SK-N-SH (cell line): ENCODE results near the gene MLLT11. TPM values are rescaled to one million over a fixed set of nuclear protein-coding genes. Genes with fewer than 3 reads are reported as not detected.

Experiments used
- CTCF ChIA-PET: fragments of 300-600, 350-600 bp; formaldehyde crosslinking; extraction: SDS; loops from one replicate; lab custom pipeline; 2021; lab: Yijun Ruan, JAX
- POLR2A ChIA-PET: fragments of 350-600 bp; sonication (Branson Sonifier 250); formaldehyde crosslinking; extraction: SDS; loops from one replicate; lab custom pipeline; 2020; ENCODE audit warnings: antibody characterized with exemption, inconsistent platforms; lab: Yijun Ruan, JAX
- DNase-seq: peaks from one replicate; pipeline ENCODE4 v3.0.0; 2012
- H2AFZ ChIP-seq: fragments of 200-600 bp; sonication (generic); 2 replicates; pipeline ENCODE4 v1.8.1; 2016; ENCODE audit warnings: antibody characterized with exemption, mild to moderate bottlenecking, low read depth
- H3F3A ChIP-seq: fragments of 200-600 bp; sonication (generic); replicated peaks from 2 replicates; pipeline ENCODE3; 2016; ENCODE audit warnings: antibody characterized with exemption, mild to moderate bottlenecking; ENCODE audit not compliant: insufficient read depth
- H3K27ac ChIP-seq, 2 experiments: fragments of 200-500 bp in 1 of 2; fragments of 200-600 bp in 1 of 2; sonication (Bioruptor generic) in 1 of 2; sonication (generic), shearing (Covaris generic) in 1 of 2; 2 replicates each; pipeline versions ENCODE4 v1.5.1 to v1.6.1; 2014 to 2016; ENCODE audit warnings: low read depth in 2 of 2, inconsistent platforms in 1 of 2, low read length in 1 of 2, mild to moderate bottlenecking in 1 of 2, mixed read lengths in 1 of 2
- H3K27me3 ChIP-seq: fragments of 200-600 bp; sonication (generic), shearing (Covaris generic); 2 replicates; pipeline ENCODE4 v1.6.1; 2016; ENCODE audit warnings: mixed run types; ENCODE audit not compliant: insufficient read depth
- H3K36me3 ChIP-seq, 2 experiments: fragments of 200-500 bp in 1 of 2; fragments of 200-600 bp in 1 of 2; sonication (Bioruptor generic) in 1 of 2; sonication (generic) in 1 of 2; replicated peaks in 1 of 2; 2 replicates each; pipeline versions ENCODE3 to v1.5.1; 2014 to 2016; ENCODE audit warnings: low read length in 1 of 2, mild to moderate bottlenecking in 1 of 2; ENCODE audit not compliant: insufficient read depth in 2 of 2, control insufficient read depth in 1 of 2
- H3K4me1 ChIP-seq, 2 experiments: fragments of 200-500 bp in 1 of 2; fragments of 200-600 bp in 1 of 2; sonication (Bioruptor generic) in 1 of 2; sonication (generic), shearing (Covaris generic) in 1 of 2; 2 replicates each; pipeline versions ENCODE4 v1.5.1 to v1.6.1; 2014 to 2016; ENCODE audit warnings: low read depth in 1 of 2, low read length in 1 of 2, mixed run types in 1 of 2; ENCODE audit not compliant: insufficient read depth in 2 of 2, control insufficient read depth in 1 of 2
- H3K4me2 ChIP-seq: fragments of 200-600 bp; sonication (generic), shearing (Covaris generic); 2 replicates; pipeline ENCODE4 v1.6.1; 2017; ENCODE audit warnings: mixed run types
- H3K4me3 ChIP-seq, 2 experiments: fragments of 200-500 bp in 1 of 2; fragments of 200-600 bp in 1 of 2; sonication (Bioruptor generic) in 1 of 2; sonication (generic), shearing (Covaris generic) in 1 of 2; 2 replicates each; pipeline versions ENCODE4 v1.5.1 to v1.8.1; 2014 to 2016; ENCODE audit warnings: low read depth in 2 of 2, inconsistent platforms in 1 of 2, low read length in 1 of 2, mild to moderate bottlenecking in 1 of 2, mixed read lengths in 1 of 2, moderate library complexity in 1 of 2
- H3K79me2 ChIP-seq: fragments of 200-600 bp; sonication (generic); 2 replicates; pipeline ENCODE4 v1.8.1; 2017; ENCODE audit warnings: mild to moderate bottlenecking; ENCODE audit not compliant: insufficient read depth
- H3K9ac ChIP-seq: fragments of 200-600 bp; sonication (generic); 2 replicates; pipeline ENCODE4 v1.6.1; 2017; ENCODE audit warnings: mixed run types
- H3K9me2 ChIP-seq: fragments of 200-600 bp; sonication (generic); 2 replicates; pipeline ENCODE4 v1.6.1; 2017; ENCODE audit warnings: mixed run types
- H3K9me3 ChIP-seq: fragments of 200-600 bp; sonication (generic); 2 replicates; pipeline ENCODE4 v1.6.1; 2017; ENCODE audit warnings: mixed run types, mild to moderate bottlenecking, moderate library complexity
- H4K20me1 ChIP-seq: fragments of 200-600 bp; sonication (generic); 2 replicates; pipeline ENCODE4 v1.6.1; 2017; ENCODE audit warnings: mild to moderate bottlenecking, mixed run types; ENCODE audit not compliant: insufficient read depth
- CHD2 ChIP-seq: fragments of 150-350 bp; IDR thresholded peaks from 2 replicates; pipeline ENCODE4 v1.6.1; 2018; ENCODE audit warnings: low read length; ENCODE audit not compliant: partially characterized antibody
- GABPA ChIP-seq: IDR thresholded peaks from 2 replicates; pipeline ENCODE4 v1.4.0; 2012; ENCODE audit warnings: low read depth, mild to moderate bottlenecking
- GATA2 ChIP-seq: sonication (generic); formaldehyde crosslinking; IDR thresholded peaks from 2 replicates; pipeline ENCODE4 v1.5.0; 2020; ENCODE audit warnings: mild to moderate bottlenecking, missing genetic modification reagents
- NRF1 ChIP-seq: IDR thresholded peaks from 2 replicates; pipeline ENCODE4 v1.6.1; 2012; ENCODE audit warnings: low read depth, mild to moderate bottlenecking, low read length
- RFX5 ChIP-seq: IDR thresholded peaks from 2 replicates; pipeline ENCODE4 v1.6.1; 2012; ENCODE audit warnings: mild to moderate bottlenecking, improper control_type of control experiment, low read length
- TAF1 ChIP-seq: IDR thresholded peaks from 2 replicates; pipeline ENCODE4 v1.6.1; 2012; ENCODE audit warnings: low read depth, mild to moderate bottlenecking, low read length, moderate library complexity, borderline replicate concordance
- TEAD4 ChIP-seq: IDR thresholded peaks from 2 replicates; pipeline ENCODE4 v1.4.0; 2012; ENCODE audit warnings: mild to moderate bottlenecking, borderline replicate concordance; ENCODE audit not compliant: insufficient read depth
- YY1 ChIP-seq: IDR thresholded peaks from 2 replicates; pipeline ENCODE4 v1.4.0; 2012; ENCODE audit warnings: low read depth, mild to moderate bottlenecking
- WGBS: methylation state at CpG from one replicate; pipeline ENCODE4 v1.1.6; 2017; ENCODE audit warnings: low lambda C conversion rate; 5-methylcytosine and 5-hydroxymethylcytosine counted together
- polyA plus RNA-seq, 3 experiments: library from polyadenylated mRNA; depleted of rRNA; stranded (reverse); fragments of >200 nt; gene quantifications; 2 replicates each; pipeline ENCODE4 v1.2.3, GENCODE V29; 2012
- TF ChIP-seq, protein P1 (sequence below): IDR thresholded peaks from 2 replicates; pipeline ENCODE4; 2012
- TF ChIP-seq, protein P2 (sequence below): IDR thresholded peaks from 2 replicates; pipeline ENCODE4 v1.6.1; 2012; ENCODE audit warnings: mild to moderate bottlenecking, low read depth, low read length, moderate library complexity

Gene MLLT11
- polyA plus RNA-seq, 1 of the 3 experiments (the other 2 are of a cell fraction): 26.7 TPM

GRCh38 chr1:151026460-151026859, 33.7 kb upstream of the MLLT11 start (continued):
- TF ChIP-seq, protein P1, sequence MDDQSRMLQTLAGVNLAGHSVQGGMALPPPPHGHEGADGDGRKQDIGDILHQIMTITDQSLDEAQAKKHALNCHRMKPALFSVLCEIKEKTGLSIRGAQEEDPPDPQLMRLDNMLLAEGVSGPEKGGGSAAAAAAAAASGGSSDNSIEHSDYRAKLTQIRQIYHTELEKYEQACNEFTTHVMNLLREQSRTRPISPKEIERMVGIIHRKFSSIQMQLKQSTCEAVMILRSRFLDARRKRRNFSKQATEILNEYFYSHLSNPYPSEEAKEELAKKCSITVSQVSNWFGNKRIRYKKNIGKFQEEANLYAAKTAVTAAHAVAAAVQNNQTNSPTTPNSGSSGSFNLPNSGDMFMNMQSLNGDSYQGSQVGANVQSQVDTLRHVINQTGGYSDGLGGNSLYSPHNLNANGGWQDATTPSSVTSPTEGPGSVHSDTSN: no peak
- TF ChIP-seq, protein P2, sequence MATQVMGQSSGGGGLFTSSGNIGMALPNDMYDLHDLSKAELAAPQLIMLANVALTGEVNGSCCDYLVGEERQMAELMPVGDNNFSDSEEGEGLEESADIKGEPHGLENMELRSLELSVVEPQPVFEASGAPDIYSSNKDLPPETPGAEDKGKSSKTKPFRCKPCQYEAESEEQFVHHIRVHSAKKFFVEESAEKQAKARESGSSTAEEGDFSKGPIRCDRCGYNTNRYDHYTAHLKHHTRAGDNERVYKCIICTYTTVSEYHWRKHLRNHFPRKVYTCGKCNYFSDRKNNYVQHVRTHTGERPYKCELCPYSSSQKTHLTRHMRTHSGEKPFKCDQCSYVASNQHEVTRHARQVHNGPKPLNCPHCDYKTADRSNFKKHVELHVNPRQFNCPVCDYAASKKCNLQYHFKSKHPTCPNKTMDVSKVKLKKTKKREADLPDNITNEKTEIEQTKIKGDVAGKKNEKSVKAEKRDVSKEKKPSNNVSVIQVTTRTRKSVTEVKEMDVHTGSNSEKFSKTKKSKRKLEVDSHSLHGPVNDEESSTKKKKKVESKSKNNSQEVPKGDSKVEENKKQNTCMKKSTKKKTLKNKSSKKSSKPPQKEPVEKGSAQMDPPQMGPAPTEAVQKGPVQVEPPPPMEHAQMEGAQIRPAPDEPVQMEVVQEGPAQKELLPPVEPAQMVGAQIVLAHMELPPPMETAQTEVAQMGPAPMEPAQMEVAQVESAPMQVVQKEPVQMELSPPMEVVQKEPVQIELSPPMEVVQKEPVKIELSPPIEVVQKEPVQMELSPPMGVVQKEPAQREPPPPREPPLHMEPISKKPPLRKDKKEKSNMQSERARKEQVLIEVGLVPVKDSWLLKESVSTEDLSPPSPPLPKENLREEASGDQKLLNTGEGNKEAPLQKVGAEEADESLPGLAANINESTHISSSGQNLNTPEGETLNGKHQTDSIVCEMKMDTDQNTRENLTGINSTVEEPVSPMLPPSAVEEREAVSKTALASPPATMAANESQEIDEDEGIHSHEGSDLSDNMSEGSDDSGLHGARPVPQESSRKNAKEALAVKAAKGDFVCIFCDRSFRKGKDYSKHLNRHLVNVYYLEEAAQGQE: no peak
- no peak for TF ChIP-seq TAF1
- TF ChIP-seq GATA2: no peak
- no peak for TF ChIP-seq NRF1

DNA sequence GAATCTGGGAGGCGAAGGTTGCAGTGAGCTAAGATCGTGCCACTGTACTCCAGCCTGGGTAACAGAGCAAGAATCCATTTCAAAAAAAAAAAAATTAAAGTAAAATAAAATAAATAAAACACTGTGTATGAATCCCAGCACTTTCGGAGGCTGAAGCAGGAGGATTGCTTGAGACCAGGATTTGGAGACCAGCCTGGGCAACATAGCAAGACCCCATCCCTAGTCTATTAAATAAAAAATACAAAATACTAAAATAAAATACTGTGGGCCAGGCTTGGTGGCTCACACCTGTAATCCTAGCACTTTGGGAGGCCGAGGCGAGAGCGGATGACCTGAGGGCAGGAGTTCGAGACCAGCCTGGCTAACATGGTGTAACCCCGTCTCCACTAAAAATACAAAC, 28.0 kb upstream of the MLLT11 start:
- no peak overlapping the region for H2AFZ ChIP-seq
- 94% methylated on average over 8 of the region's 8 CpGs for WGBS
- no peaks in the 10 kb centered on the region for H3K79me2 ChIP-seq
- ChIA-PET CTCF (interaction anchor here (1.5 kb wide), 1 partner anchor 17 kb away, joined by 7 read pairs; no protein-coding TSS in a partner anchor), POLR2A (no interaction called here)
- H3K27ac ChIP-seq: no peak overlapping the region
- no peak for DNase-seq
- H3K4me3 ChIP-seq: no peak overlapping the region
- H3K27me3 ChIP-seq: no peaks in the 10 kb centered on the region
- H3K9me3 ChIP-seq: no peaks in the 10 kb centered on the region
- H3K36me3 ChIP-seq: peaks cover 18 to 35% of the 10 kb centered on the region in 2 experiments
- H3K4me2 ChIP-seq: no peak overlapping the region
- H3F3A ChIP-seq: no peaks in the 10 kb centered on the region
- H3K9ac ChIP-seq: no peak overlapping the region
- no peaks in the 10 kb centered on the region for H3K9me2 ChIP-seq
- H3K4me1 ChIP-seq: no peaks in the 10 kb centered on the region
- TF ChIP-seq YY1 (no peak), TEAD4 (no peak), RFX5 (no peak), GABPA (no peak), CHD2 (no peak)
- TF ChIP-seq, protein P1: no peak
- H4K20me1 ChIP-seq: no peaks in the 10 kb centered on the region
